ENCODE data around the gene IGSF23.

DNA sequence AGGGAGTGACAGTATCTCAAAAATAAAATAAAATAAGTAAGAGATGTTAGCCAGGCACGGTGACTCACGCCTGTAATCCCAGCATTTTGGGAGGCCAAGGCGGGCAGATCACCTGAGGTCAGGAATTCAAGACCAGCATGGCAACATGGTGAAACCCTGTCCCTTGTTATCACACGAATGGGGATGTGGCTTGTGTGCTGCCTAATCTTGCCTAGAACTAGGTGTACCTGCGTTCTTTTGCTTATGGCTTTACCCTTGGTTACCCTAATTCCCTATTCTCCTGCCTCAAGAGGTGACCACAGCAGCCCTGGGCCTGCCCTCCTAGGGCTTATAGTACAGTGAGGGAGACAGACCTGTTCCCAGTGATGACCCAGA lies 24.0 kb downstream of the IGSF23 start:
- TF ChIP-seq POLR2A (IDR thresholded peaks at IDR 0.05; ENCODE audit: low read depth, low read length) (no peak), POLR2AphosphoS5 (IDR thresholded peaks at IDR 0.05; ENCODE audit: low read depth, low read length) (no peak)
